Bronchial epithelial cell (primary cell): ENCODE measurements around the gene AGTRAP. TPM values are rescaled to one million over a fixed set of nuclear protein-coding genes. Genes with fewer than 3 reads are reported as not detected.

ENCODE experiments used
- DNase-seq: peaks from one replicate; pipeline ENCODE4 v3.0.0-alpha.2; 2010; ENCODE audit warnings: low read depth
- FAIRE-seq: peaks from 2 replicates; lab custom pipeline; 2011; peaks lifted over from hg19 to GRCh38; lab: Jason Lieb, UNC
- H3K27me3 ChIP-seq: 2 replicates; pipeline ENCODE4 v1.5.1; 2011; ENCODE audit warnings: low read length; ENCODE audit not compliant: control insufficient read depth, insufficient read depth
- H3K36me3 ChIP-seq: 2 replicates; pipeline ENCODE4 v1.5.1; 2011; ENCODE audit warnings: low read length; ENCODE audit not compliant: control insufficient read depth, insufficient read depth
- H3K4me3 ChIP-seq: 2 replicates; pipeline ENCODE4 v1.5.1; 2011; ENCODE audit warnings: mild to moderate bottlenecking, low read depth, low read length, control low read depth
- total RNA-seq: library from RNA; depleted of rRNA; stranded (reverse); fragments of >200 nt; gene quantifications from 2 replicates; pipeline ENCODE4 v1.2.1, GENCODE V29; 2014
- TF ChIP-seq, protein P1 (sequence below): IDR thresholded peaks from 2 replicates; pipeline ENCODE4 v1.5.1; 2011; ENCODE audit warnings: mild to moderate bottlenecking, moderate library complexity, low read length, control low read depth, inconsistent platforms; ENCODE audit not compliant: insufficient read depth, severe bottlenecking

Gene AGTRAP
- total RNA-seq, 1 donor from 2014 or later, result 55.3 TPM

DNA sequence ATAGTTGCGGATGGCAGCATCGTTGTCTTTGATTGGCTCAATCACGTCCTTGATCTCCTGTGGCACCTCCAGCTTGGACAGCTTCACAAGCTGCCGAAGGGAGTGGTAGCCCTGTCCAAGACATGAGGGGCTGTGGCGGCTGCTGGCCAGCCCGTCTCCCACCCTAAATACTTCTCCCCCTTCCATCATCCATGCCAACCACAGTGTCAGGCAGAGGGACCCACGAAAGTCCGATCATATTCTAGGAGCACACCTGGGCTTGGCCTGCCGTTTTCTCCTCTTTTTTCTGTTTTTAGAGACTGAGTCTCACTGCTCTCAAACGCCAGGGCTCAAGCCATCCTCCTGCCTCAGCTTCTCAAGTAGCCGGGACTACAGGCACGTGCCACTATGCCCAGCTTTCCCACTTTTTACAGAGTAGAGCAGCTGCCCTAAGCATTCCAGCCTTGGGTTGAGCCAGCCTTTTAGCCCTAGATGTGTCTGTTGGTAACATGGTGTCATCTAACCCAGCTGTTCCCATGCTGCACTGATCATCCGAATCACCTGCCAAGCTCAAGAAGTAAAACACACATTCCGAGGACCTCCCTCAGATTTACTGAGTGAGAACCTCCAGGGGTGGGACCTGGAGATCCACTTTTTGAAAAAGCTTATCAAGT, 59.4 kb downstream of the AGTRAP start:
- TF ChIP-seq, protein P1, sequence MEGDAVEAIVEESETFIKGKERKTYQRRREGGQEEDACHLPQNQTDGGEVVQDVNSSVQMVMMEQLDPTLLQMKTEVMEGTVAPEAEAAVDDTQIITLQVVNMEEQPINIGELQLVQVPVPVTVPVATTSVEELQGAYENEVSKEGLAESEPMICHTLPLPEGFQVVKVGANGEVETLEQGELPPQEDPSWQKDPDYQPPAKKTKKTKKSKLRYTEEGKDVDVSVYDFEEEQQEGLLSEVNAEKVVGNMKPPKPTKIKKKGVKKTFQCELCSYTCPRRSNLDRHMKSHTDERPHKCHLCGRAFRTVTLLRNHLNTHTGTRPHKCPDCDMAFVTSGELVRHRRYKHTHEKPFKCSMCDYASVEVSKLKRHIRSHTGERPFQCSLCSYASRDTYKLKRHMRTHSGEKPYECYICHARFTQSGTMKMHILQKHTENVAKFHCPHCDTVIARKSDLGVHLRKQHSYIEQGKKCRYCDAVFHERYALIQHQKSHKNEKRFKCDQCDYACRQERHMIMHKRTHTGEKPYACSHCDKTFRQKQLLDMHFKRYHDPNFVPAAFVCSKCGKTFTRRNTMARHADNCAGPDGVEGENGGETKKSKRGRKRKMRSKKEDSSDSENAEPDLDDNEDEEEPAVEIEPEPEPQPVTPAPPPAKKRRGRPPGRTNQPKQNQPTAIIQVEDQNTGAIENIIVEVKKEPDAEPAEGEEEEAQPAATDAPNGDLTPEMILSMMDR, result no peak
- Histone ChIP-seq H3K4me3 (no peak overlapping the region), H3K27me3 (no peaks in the 10 kb centered on the region), H3K36me3 (peaks cover 24% of the 10 kb centered on the region)
- DNase-seq (no peak), FAIRE-seq (no peak)

DNA sequence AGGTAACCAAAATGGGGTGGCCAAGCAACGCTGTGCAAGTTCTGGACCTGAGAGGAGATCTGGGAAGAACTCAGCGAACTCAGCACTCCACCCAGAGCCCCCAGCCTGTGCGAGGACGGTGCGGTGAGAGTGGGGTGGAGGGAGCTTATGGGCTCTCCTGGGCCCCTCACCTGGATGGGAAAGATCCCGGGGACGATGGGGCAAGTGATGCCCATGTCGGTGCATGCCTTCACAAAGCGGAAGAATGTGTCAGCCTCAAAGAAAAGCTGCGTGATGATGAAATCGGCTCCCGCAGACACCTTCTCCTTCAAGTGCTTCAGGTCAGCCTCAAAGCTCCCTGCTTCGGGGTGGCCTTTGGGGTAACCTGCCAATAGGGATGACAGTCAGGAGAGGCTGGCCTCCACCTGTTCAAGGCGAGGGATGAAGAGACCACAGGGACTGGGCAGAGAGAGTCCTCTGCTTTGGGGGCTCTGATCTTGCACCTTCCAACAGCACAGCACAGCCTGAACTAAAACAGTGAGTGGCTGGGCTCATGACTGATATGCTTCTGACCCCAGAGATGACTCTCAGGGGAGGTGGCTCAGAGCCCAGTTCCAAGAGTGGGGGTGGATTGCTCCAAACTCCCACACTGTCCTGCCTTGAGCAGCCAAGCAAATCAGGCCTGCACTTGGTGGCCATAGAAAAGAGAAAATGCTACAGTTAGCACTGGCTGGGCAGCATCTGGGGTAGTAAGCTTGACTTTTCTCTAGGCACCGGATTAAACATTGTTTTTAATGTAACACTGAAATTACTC, 60.3 kb downstream of the AGTRAP start:
- no peak for FAIRE-seq
- TF ChIP-seq, protein P1, result no peak
- H3K4me3 ChIP-seq, result no peak overlapping the region

DNA sequence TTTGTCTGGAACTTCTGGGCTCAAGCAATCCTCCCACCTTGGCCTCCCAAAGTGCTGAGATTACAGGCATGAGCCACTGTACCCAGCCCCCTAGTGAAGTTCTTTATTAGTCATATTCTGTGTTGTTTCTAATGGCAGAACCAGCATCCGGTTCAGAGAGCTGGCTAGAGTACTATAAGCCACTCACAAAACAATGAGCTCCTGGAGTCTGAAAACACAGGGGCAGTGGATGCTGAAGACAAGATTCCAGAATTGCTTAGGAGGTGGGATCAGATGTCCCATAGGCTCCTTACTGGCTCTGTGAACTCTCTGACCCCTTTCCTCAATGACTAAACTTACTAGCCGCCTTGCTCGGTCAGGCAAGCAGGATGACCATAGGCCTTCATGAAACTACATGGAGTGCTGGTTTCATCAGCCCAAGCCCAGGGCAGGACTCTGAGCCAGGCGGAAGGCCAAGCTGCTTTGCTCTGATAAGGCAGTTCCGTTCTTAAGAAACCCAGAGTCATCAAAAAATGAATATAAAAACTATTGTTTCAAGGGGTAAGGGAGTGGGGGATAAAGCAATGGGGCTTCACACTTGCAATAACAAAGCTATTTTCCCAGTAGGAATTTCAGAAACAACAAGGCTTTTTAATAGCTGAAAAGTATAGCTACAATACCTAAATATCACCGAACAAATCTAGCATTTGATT, 61.7 kb downstream of the AGTRAP start:
- H3K27me3 ChIP-seq, result no peaks in the 10 kb centered on the region
- no peak for DNase-seq
- FAIRE-seq, result no peak
- no peak overlapping the region for H3K4me3 ChIP-seq
- peaks cover 27% of the 10 kb centered on the region for H3K36me3 ChIP-seq
- TF ChIP-seq, protein P1, result no peak

More for the DNA sequence above, 60.3 kb downstream of the AGTRAP start:
- Histone ChIP-seq H3K36me3 (peaks cover 27% of the 10 kb centered on the region), H3K27me3 (no peaks in the 10 kb centered on the region)
- no peak for DNase-seq

DNA sequence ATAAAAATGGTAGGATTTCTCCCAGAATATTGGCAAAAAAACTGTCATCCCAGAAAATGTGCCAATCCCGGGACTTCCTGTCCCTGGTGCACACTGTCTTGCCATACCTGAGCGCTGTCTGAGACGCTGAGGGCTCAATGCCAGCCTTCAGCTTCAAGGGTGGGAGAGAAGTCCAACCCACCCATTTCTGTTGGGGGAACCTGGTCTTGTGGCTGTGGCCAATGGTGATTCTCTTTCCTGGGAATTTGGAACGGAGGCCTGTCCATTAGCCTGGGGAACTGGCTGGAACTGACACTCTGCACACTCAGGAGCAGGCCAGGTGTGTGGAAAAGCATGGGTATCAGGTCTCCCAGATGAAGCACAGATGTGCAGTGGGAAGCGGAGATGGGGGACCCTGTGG, 63.2 kb downstream of the AGTRAP start:
- H3K4me3 ChIP-seq, result no peak overlapping the region
- H3K27me3 ChIP-seq, result no peaks in the 10 kb centered on the region
- FAIRE-seq (no peak), DNase-seq (no peak)
- TF ChIP-seq, protein P1, result no peak
- H3K36me3 ChIP-seq, result peaks cover 24% of the 10 kb centered on the region

DNA sequence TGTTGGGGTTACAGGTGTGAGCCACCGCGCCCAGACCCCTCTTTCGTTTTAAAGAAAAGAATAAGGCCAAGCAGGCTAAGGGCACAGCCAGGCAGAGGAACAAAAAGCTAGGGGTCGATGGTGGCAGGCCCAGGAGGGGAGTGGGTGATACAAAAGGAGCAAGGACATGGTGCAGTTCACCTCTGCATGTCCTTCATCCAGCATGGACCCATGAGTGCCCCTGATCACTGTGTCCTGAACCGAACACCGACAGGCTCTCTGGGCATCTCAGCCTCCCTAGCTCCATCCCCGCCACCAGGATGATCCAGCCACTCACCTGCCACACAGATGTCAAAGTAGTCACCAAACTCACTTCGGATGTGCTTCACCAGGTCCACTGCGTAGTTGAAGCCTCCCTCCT, 64.0 kb downstream of the AGTRAP start:
- FAIRE-seq (no peak), DNase-seq (no peak)
- H3K36me3 ChIP-seq, result peaks cover 20% of the 10 kb centered on the region
- TF ChIP-seq, protein P1, result no peak
- no peak overlapping the region for H3K4me3 ChIP-seq
- H3K27me3 ChIP-seq, result no peaks in the 10 kb centered on the region
